ENCODE results near the gene LRMDA.

- no peak for TF ChIP-seq CTCF (IDR thresholded peaks at IDR 0.05; ENCODE audit: borderline replicate concordance, extremely low read depth, low read length, poor library complexity, severe bottlenecking)
- TF ChIP-seq EZH2 (IDR thresholded peaks at IDR 0.05; ENCODE audit: borderline replicate concordance, low read depth, low read length, severe bottlenecking): no peak
These were observed 116.9 kb downstream of the LRMDA start for GRCh38 chr10:75548356-75548755.

Measured in DND-41 (cell line).